Sigmoid colon (tissue), 7 donors: ENCODE measurements around the gene CHRNA4. TPM values are rescaled to one million over a fixed set of nuclear protein-coding genes. Genes with fewer than 3 reads are reported as not detected.
A peak's percentile ranks its signal among the peaks of the same experiment; 100 is the strongest.

Experiments
- DNase-seq: peaks from one replicate; pipeline ENCODE4 v3.0.0-alpha.2; 2019
- H3K27ac ChIP-seq, 4 donors: fragments of 200-600 bp; sonication (generic); one replicate each; pipeline ENCODE4 v1.5.1; 2016 to 2019; ENCODE audit warnings: mild to moderate bottlenecking in 1 of 4
- H3K27me3 ChIP-seq, 3 donors: fragments of 200-600 bp; sonication (generic); one replicate each; pipeline ENCODE4 v1.5.1; 2019; ENCODE audit warnings: mild to moderate bottlenecking in 1 of 3
- H3K36me3 ChIP-seq, 4 donors: fragments of 200-600 bp; sonication (generic); one replicate each; pipeline ENCODE4 v1.5.1; 2016 to 2019
- H3K4me1 ChIP-seq, 4 donors: fragments of 200-600 bp; sonication (generic); one replicate each; pipeline ENCODE4 v1.5.1; 2017 to 2019
- H3K4me3 ChIP-seq, 4 donors: fragments of 200-600 bp; sonication (generic); one replicate each; pipeline ENCODE4 v1.5.1; 2017 to 2019; ENCODE audit warnings: mild to moderate bottlenecking in 2 of 4, moderate library complexity in 1 of 4
- H3K9me3 ChIP-seq, 4 donors: fragments of 200-600 bp in 3 of 4; sonication (generic) in 3 of 4; one replicate each; pipeline versions ENCODE4 v1.5.1 to v1.6.1; 2013 to 2019
- EP300 ChIP-seq, 4 donors: sonication (generic); formaldehyde crosslinking; IDR thresholded peaks; one replicate each; pipeline ENCODE4 v1.6.1; 2017; ENCODE audit warnings: antibody characterized with exemption in 4 of 4
- POLR2A ChIP-seq, 2 donors: fragments of 450-650 bp; IDR thresholded peaks; one replicate each; pipeline ENCODE4 v1.6.1; 2016; ENCODE audit warnings: antibody characterized with exemption in 2 of 2, mild to moderate bottlenecking in 2 of 2, moderate library complexity in 2 of 2
- POLR2AphosphoS5 ChIP-seq, 4 donors: sonication (generic); formaldehyde crosslinking; IDR thresholded peaks; one replicate each; pipeline ENCODE4 v1.6.1; 2017; ENCODE audit warnings: antibody characterized with exemption in 4 of 4
- WGBS, 2 donors: extraction: QIAGEN DNeasy Blood & Tissue Kit; methylation state at CpG; one replicate each; pipeline ENCODE4 v1.1.7; 2013; 5-methylcytosine and 5-hydroxymethylcytosine counted together
- intact Hi-C: fragments of 100-400 bp; cut with DNase I; formaldehyde crosslinking; loops from one replicate; pipeline ENCODE4 v1.15.1; 2023
- polyA plus RNA-seq, 3 donors: library from polyadenylated mRNA; stranded (reverse); fragments of 200-250 nt; gene quantifications; one replicate each; pipeline ENCODE4 v1.2.3, GENCODE V29; 2013
- total RNA-seq, 4 donors: library from RNA; depleted of rRNA; stranded (reverse); fragments of >200 nt; gene quantifications; one replicate each; pipeline ENCODE4 v1.1.0, GENCODE V29; 2016
- TF ChIP-seq, protein P1 (sequence below), 4 experiments: fragments of 450-650 bp in 3 of 4; fragments of 200-600 bp in 1 of 4; IDR thresholded peaks; one replicate each; pipeline ENCODE4 v1.5.1; 2016 to 2019; ENCODE audit warnings: antibody characterized with exemption in 4 of 4, mild to moderate bottlenecking in 3 of 4, moderate library complexity in 2 of 4
- donor health status: healthy with polysubstance abuse.
- donor health status: Bipolar disorder and iron deficiency.
- donor health status: healthy.

Gene CHRNA4
- total and polyA plus RNA-seq, 7 donors: 0.07 to 1.1 TPM; not detected in 5

DNA sequence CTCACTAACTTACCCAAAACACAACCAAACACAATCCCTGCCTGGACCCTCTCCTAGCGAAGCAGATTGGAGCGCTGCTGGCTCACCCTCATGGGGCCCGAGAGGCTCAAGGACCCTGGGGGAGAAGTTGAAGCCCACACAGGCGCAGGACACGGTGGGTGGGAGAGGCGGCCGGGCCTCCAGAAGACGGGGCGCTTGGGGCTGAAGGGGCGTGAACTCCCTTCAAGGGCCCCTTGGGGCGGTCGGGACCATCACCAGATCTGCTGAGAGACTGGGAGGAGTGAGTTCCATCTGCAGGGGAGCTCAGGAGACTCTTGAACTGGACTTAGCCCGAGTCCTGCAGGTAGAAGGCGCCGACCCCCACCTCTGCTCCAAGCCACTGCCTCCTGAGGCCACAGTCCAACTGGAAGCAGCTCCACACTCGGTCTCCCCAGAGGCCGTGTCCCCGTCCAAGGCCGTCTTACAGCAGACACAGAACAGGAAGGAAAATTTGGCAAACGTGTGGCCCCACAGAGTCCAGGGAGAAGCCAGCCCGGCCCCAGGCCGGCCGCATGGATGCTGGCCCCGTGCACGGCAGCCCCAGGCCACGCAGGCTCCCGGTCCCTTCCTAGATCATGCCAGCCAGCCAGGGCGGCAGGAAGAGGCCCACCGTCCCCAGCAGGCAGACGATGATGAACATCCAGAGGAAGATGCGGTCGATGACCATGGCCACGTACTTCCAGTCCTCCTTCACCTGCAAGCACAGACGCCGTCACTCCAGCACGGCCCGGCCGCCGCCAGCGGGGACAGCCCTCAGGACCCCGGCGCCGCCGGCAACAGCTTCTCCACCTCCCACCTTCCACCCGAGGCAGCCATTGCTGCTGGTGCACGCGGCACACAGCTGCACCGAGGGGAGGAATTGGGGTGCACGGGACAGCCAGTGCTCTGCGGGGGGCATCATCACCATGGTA lies 14.7 kb downstream of the CHRNA4 start:
- intact Hi-C loops: no loop called here
- TF ChIP-seq, protein P1, sequence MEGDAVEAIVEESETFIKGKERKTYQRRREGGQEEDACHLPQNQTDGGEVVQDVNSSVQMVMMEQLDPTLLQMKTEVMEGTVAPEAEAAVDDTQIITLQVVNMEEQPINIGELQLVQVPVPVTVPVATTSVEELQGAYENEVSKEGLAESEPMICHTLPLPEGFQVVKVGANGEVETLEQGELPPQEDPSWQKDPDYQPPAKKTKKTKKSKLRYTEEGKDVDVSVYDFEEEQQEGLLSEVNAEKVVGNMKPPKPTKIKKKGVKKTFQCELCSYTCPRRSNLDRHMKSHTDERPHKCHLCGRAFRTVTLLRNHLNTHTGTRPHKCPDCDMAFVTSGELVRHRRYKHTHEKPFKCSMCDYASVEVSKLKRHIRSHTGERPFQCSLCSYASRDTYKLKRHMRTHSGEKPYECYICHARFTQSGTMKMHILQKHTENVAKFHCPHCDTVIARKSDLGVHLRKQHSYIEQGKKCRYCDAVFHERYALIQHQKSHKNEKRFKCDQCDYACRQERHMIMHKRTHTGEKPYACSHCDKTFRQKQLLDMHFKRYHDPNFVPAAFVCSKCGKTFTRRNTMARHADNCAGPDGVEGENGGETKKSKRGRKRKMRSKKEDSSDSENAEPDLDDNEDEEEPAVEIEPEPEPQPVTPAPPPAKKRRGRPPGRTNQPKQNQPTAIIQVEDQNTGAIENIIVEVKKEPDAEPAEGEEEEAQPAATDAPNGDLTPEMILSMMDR (IDR thresholded peaks at IDR 0.05): no peak
- TF ChIP-seq POLR2AphosphoS5 (IDR thresholded peaks at IDR 0.05) (no peak), POLR2A (IDR thresholded peaks at IDR 0.05) (no peak), EP300 (IDR thresholded peaks at IDR 0.05) (no peak)
- WGBS, 2 donors: 73 to 74% methylated on average over 50 of the region's 50 CpGs
- H3K36me3 ChIP-seq: no peaks in the 10 kb centered on the region
- H3K4me1 ChIP-seq: peaks cover 0 to 19% (median 0%) of the 10 kb centered on the region in 4 donors
- no peak for DNase-seq
- no peak overlapping the region for H3K4me3 ChIP-seq
- peaks cover 0 to 58% (median 30%) of the 10 kb centered on the region in 3 donors for H3K27me3 ChIP-seq
- H3K27ac ChIP-seq: no peak overlapping the region
- H3K9me3 ChIP-seq: no peaks in the 10 kb centered on the region

DNA sequence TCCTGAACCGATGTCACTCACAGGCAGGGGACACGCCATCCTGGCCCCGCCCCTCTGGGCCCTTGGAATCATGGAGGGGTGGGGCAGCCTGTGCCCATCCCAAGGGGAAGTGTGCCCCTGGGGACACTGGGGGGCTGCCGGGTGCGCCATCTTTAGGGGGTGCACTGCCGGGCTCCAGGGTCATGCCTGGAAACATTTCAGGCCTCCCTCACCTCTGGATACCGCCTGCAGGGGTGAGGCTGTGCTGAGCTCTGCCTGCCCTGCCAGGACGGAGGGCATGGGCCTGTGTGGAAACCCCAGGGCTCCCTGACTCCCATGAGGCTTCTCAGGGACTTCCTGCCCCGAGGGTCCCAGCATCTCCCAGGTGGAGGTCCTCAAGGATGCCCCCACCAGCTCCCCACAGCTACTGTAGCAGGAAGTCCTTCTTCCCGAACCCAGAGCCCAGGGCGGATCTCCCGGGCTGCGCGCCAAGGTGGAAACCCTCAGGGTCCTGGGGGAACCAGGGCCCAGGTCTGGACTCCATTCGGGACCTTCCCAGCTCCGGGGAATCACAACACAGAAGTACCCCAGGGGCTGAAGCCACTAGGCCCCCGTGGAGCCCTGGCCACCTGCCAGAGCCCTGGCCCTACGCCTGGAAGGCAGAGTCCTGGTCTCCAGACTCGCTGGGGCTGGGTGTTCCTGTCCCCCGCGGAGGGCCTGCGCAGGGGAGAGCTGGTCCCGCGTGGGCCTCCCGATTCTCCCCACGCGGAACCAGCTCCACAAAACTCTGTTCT lies 15.6 kb downstream of the CHRNA4 start:
- Histone ChIP-seq H3K27ac (no peak overlapping the region), H3K4me3 (no peak overlapping the region), H3K4me1 (peaks cover 0 to 19% (median 0%) of the 10 kb centered on the region in 4 donors), H3K36me3 (no peaks in the 10 kb centered on the region), H3K27me3 (peaks cover 0 to 58% (median 34%) of the 10 kb centered on the region in 3 donors), H3K9me3 (no peaks in the 10 kb centered on the region)
- TF ChIP-seq POLR2A (IDR thresholded peaks at IDR 0.05) (no peak), POLR2AphosphoS5 (IDR thresholded peaks at IDR 0.05) (no peak), EP300 (IDR thresholded peaks at IDR 0.05) (no peak)
- TF ChIP-seq, protein P1 (IDR thresholded peaks at IDR 0.05): no peak
- WGBS, 2 donors: 54 to 71% methylated on average over 27 of the region's 27 CpGs
- intact Hi-C loops: no loop called here
- no peak for DNase-seq

- Histone ChIP-seq H3K27ac (no peak overlapping the region), H3K36me3 (no peaks in the 10 kb centered on the region), H3K4me3 (no peak overlapping the region), H3K9me3 (no peaks in the 10 kb centered on the region), H3K4me1 (peaks cover 0 to 19% (median 0%) of the 10 kb centered on the region in 4 donors), H3K27me3 (peaks cover 0 to 58% (median 34%) of the 10 kb centered on the region in 3 donors)
- DNase-seq: no peak
- intact Hi-C loops: no loop called here
- 64 to 72% methylated on average over 21 of the region's 21 CpGs for WGBS, 2 donors
- TF ChIP-seq EP300 (IDR thresholded peaks at IDR 0.05) (no peak), POLR2AphosphoS5 (IDR thresholded peaks at IDR 0.05) (peak in 1 of 4 donors; percentile 22)
- TF ChIP-seq, protein P1 (IDR thresholded peaks at IDR 0.05): no peak
Measured at GRCh38 chr20:63344616-63345327, 16.4 kb downstream of the CHRNA4 start.
